RWPE1 (cell line): ENCODE data around the gene TOLLIP.

Experiments
- CTCF ChIA-PET: fragments of 350-600 bp; sonication (Branson Sonifier 250); formaldehyde crosslinking; extraction: SDS; loops from one replicate; lab custom pipeline; 2021; lab: Yijun Ruan, JAX
- POLR2A ChIA-PET: fragments of 400-600 bp; formaldehyde crosslinking; extraction: SDS; loops from one replicate; lab custom pipeline; 2020; ENCODE audit warnings: antibody characterized with exemption; ENCODE audit not compliant: low non-redundant PET; lab: Yijun Ruan, JAX
- DNase-seq: peaks from one replicate; pipeline ENCODE4 v3.0.0; 2012; ENCODE audit warnings: low spot score
- H3K27ac ChIP-seq: fragments of 450-650 bp; 2 replicates; pipeline ENCODE4 v1.5.1; 2017
- TF ChIP-seq, protein P1 (sequence below): fragments of 450-650 bp; conservative IDR thresholded peaks from 2 replicates; pipeline ENCODE4 v1.5.1; 2017; ENCODE audit warnings: low read depth, mild to moderate bottlenecking

Gene TOLLIP

DNA sequence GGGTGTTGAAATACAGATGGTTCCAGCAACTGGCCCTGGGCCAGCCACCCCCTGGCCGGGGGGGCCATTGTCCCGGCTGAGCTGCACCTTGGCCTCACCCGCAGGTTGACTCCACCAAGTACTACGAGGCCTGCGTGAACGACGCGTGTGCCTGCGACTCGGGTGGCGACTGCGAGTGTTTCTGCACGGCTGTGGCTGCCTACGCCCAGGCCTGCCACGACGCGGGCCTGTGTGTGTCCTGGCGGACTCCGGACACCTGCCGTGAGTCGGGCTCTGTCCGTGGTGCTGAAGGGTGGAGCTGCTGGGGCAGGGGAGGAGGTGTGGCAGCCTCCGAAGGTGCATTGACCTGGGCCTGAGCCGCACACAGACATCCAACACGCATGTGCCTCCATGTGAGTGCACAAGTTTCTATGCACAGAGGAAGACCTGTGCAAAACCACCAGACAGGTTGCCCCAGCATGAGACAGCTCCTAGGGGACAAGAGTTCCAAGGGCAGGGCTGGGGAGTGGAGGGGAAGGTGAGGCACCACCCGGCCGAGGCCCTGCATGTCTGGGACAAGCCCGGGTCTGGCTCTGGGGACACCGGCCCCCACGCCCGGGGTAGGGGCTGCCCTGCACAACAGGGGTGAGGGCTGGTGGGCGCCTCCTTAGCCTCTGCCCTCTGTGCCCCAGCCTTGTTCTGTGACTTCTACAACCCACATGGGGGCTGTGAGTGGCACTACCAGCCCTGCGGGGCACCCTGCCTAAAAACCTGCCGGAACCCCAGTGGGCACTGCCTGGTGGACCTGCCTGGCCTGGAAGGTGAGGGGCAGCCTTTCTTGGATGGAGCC lies 70.5 kb downstream of the TOLLIP start:
- ChIA-PET POLR2A (no interaction called here), CTCF (interaction anchor here (0.6 kb wide), 1 partner anchor 11 kb away, joined by 3 read pairs; no protein-coding TSS in a partner anchor)

DNA sequence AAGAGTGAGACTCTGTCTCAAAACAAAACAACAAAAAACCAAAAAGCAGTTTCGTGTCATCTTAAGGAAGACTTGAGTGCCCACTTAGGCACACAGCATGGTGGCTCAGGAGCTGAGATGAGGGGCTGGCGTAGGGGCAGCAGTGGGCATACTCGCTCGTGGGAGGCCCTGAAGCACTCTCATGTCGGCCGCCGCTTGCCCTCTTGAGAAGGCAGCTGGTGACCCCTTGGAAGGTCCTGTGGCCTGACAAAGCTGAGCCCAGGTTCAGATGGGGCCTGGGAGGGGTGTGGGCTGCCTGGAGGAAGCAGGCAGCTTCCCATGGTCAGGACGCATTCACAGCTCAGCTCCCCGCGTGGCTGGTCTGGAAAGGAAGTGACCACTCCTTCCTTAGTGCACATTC lies 71.6 kb downstream of the TOLLIP start:
- CTCF ChIA-PET: interaction anchor here (0.6 kb wide), 1 partner anchor 98 kb away, joined by 3 read pairs; no protein-coding TSS in a partner anchor

More for the DNA sequence above, 70.5 kb downstream of the TOLLIP start:
- TF ChIP-seq, protein P1, sequence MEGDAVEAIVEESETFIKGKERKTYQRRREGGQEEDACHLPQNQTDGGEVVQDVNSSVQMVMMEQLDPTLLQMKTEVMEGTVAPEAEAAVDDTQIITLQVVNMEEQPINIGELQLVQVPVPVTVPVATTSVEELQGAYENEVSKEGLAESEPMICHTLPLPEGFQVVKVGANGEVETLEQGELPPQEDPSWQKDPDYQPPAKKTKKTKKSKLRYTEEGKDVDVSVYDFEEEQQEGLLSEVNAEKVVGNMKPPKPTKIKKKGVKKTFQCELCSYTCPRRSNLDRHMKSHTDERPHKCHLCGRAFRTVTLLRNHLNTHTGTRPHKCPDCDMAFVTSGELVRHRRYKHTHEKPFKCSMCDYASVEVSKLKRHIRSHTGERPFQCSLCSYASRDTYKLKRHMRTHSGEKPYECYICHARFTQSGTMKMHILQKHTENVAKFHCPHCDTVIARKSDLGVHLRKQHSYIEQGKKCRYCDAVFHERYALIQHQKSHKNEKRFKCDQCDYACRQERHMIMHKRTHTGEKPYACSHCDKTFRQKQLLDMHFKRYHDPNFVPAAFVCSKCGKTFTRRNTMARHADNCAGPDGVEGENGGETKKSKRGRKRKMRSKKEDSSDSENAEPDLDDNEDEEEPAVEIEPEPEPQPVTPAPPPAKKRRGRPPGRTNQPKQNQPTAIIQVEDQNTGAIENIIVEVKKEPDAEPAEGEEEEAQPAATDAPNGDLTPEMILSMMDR: no peak
- DNase-seq: peak; percentile 56
- H3K27ac ChIP-seq: no peak overlapping the region

DNA sequence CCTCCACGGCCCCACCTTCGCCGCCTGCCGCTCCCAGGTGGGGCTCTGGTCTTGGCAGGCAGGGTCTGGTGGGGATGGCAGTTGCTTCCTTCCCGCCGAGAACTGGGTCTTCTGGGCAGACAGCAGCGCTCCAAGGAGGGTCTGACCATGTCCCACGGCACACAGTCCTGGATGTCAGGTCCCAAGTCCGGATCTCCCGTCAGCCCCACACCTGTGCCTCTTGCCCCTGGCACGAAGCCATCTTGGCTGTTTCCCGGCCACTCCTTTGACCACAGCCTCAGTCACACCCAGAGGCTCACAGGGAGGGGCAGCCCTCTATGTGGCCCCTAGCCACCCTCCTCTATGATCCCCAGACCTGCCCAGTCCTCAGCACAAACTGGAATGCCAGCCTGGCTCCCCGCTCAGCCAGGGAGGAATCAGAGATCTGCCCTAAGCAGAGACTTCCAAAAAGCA lies 72.3 kb downstream of the TOLLIP start:
- no peak for DNase-seq
- no peak overlapping the region for H3K27ac ChIP-seq
- ChIA-PET CTCF (no interaction called here), POLR2A (no interaction called here)
- TF ChIP-seq, protein P1: no peak

More for the DNA sequence above, 71.6 kb downstream of the TOLLIP start:
- POLR2A ChIA-PET: no interaction called here
- TF ChIP-seq, protein P1: no peak
- H3K27ac ChIP-seq: no peak overlapping the region
- DNase-seq: no peak

DNA sequence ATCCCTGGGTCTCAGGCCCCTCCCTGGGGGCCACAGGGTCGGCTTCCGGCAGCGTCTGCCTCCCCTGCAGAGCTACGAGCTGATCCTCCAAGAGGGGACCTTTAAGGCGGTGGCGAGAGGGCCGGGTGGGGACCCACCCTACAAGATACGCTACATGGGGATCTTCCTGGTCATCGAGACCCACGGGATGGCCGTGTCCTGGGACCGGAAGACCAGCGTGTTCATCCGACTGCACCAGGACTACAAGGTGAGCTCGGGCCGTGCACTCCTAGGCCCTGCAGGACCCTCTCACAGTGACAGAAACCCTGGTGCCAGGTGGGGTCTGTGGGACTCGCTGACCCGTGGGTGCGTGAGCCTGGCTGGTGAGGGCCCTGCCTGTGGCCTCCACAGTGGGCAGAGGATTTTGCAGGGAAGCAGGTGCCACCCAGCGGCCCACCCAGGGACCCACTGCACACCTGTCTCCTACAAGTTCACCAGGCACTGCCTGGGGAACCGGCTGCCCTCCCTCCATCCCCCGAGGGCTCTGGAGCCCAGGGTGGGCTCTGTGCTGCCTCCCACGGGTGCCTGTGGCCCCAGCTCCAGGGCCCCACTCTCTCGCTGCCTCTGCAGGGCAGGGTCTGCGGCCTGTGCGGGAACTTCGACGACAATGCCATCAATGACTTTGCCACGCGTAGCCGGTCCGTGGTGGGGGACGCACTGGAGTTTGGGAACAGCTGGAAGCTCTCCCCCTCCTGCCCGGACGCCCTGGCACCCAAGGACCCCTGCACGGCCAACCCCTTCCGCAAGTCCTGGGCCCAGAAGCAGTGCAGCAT lies 72.9 kb downstream of the TOLLIP start:
- CTCF ChIA-PET: no interaction called here
- H3K27ac ChIP-seq: no peak overlapping the region
- no peak for DNase-seq
- POLR2A ChIA-PET: no interaction called here
- TF ChIP-seq, protein P1: no peak

DNA sequence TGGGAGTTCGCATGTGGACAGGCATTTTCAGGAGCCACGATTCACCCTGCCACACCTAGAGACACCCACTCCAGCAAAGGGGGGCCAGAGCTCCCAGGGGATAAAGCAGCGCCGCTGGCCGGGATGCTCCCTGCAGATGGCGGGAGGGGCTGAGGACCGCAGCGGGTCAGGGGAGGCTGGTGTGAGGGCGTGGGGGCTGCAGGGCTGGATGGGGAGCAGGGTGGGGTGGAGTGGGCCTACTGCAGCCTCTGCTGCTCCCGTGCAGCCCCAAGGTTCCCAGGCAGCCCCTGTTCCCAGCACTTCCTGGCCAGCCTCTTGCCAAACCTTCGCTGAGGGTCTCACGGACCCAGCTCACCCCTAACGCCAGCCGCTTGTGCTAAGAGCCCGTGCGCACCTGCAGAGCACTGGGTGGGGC lies 73.5 kb downstream of the TOLLIP start:
- CTCF ChIA-PET: no interaction called here
- POLR2A ChIA-PET: no interaction called here

More for the DNA sequence above, 73.5 kb downstream of the TOLLIP start:
- no peak overlapping the region for H3K27ac ChIP-seq
- DNase-seq: no peak
- TF ChIP-seq, protein P1: no peak
